Measurements from ENCODE around the gene MGP.

MGP gene

DNA sequence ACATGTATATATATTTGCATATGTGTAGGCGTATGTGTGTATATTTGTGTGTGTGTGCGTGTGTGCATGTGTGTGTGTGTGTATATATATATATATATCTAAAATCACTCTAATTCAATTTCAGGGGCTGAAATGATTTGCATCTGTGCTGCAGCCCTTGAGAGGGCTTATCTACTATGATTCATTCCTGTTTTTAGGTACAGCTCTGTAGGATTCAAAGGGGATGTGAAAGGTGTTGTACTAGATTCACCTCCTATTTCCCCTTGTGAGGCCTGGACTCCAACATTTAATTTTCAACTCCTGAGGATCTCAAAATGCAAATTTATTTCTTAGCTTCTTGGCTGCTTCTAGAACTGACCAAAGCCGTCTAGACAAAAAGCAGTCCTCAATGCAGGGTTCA lies 41.6 kb upstream of the MGP start:
- no peak overlapping the region for H3K27ac ChIP-seq
- TF ChIP-seq ZFX (IDR thresholded peaks at IDR 0.05; ENCODE audit: borderline replicate concordance): no peak
- TF ChIP-seq, protein P1, sequence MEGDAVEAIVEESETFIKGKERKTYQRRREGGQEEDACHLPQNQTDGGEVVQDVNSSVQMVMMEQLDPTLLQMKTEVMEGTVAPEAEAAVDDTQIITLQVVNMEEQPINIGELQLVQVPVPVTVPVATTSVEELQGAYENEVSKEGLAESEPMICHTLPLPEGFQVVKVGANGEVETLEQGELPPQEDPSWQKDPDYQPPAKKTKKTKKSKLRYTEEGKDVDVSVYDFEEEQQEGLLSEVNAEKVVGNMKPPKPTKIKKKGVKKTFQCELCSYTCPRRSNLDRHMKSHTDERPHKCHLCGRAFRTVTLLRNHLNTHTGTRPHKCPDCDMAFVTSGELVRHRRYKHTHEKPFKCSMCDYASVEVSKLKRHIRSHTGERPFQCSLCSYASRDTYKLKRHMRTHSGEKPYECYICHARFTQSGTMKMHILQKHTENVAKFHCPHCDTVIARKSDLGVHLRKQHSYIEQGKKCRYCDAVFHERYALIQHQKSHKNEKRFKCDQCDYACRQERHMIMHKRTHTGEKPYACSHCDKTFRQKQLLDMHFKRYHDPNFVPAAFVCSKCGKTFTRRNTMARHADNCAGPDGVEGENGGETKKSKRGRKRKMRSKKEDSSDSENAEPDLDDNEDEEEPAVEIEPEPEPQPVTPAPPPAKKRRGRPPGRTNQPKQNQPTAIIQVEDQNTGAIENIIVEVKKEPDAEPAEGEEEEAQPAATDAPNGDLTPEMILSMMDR (IDR thresholded peaks at IDR 0.05): no peak

DNA sequence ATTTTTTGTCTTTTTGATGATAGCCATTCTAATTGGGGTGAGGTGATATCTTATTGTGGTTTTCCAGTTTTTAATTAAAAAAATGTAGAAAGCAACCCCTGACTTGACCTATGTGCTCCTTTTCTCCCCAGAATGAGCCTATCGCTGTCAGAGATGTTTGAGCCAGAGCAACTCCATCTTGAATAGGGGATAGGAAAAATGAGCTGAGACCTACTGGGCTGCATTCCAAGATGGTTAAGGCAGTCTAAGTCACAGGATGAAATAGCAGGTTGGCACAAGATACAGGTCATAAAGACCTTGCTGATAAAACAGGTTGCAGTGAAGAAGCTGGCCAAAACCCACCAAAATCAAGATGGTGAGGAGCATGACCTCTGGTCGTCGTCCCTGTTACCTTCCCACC lies 38.9 kb upstream of the MGP start:
- H3K27ac ChIP-seq: no peak overlapping the region
- TF ChIP-seq ZFX (IDR thresholded peaks at IDR 0.05; ENCODE audit: borderline replicate concordance): no peak
- TF ChIP-seq, protein P1 (IDR thresholded peaks at IDR 0.05): no peak

DNA sequence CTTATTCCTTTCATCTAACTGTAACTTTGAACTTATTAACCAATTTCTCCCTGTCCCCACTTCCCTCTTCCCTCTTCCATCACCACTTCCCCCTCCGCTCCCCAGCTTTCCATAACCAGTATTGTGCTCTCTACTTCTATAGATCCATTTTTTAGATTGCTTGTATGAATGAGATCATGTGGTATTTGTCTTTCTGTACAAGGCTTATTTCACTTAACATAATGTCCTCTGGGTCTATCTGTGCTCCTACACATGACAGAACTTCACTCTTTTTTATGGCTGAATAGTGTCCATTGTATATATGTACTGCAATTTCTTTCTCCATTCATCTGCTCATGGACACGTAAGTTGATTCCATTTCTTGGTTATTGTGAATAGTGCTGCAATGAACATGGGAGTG lies 38.3 kb upstream of the MGP start:
- H3K27ac ChIP-seq: no peak overlapping the region
- TF ChIP-seq, protein P1 (IDR thresholded peaks at IDR 0.05): no peak
- no peak for TF ChIP-seq ZFX (IDR thresholded peaks at IDR 0.05; ENCODE audit: borderline replicate concordance)

DNA sequence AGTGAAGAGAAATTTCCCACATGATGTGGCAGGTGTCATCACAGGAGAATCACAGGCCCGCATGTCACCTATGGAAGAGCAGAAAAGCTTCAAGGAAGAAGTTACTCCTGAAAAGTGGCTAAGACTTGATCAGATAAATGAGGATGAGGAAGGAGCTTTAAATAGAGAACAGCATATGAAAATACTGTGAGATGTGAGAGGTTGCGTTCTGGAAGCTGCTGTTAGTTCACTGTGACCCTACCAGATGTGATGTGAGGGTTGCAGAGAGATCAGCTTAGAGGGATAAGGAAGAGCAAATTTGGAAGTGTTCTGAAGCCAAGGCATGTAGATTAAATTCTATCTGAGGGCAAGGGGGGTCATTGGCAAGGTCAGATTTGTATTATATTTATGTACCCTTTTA lies 35.6 kb upstream of the MGP start:
- H3K27ac ChIP-seq: no peak overlapping the region
- TF ChIP-seq, protein P1 (IDR thresholded peaks at IDR 0.05): no peak
- TF ChIP-seq ZFX (IDR thresholded peaks at IDR 0.05; ENCODE audit: borderline replicate concordance): no peak

DNA sequence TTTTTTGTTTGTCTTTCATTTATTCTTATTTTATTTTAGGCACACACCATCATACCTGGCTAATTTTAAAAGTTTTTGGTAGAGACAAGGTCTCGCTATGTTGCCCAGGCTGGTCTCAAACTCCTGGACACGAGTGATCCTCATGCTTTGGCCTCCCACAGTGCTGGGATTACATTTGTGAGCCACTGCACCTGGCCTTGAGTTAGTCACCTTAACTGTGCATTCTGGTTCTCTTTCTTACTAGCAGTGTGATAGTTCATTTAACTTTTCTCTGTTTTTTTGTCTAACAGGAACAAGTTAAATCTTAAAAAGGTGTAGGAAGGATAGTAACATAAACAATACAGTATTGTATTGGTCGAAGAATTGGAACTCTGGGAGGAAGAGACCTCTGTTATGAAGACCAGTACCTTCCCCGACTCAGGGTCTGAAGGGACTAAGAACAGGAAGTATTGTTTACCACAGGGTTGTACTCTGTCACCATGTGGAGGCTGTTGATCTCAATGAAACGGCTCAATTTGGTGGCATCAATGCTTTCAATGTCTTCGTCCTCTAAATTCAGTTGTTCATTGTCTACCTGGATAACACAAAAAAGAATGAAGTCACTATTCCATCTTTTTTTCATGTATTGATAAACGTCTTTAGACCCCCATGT lies 34.9 kb upstream of the MGP start:
- TF ChIP-seq, protein P1 (IDR thresholded peaks at IDR 0.05): no peak
- no peak for TF ChIP-seq ZFX (IDR thresholded peaks at IDR 0.05; ENCODE audit: borderline replicate concordance)
- H3K27ac ChIP-seq: no peak overlapping the region

DNA sequence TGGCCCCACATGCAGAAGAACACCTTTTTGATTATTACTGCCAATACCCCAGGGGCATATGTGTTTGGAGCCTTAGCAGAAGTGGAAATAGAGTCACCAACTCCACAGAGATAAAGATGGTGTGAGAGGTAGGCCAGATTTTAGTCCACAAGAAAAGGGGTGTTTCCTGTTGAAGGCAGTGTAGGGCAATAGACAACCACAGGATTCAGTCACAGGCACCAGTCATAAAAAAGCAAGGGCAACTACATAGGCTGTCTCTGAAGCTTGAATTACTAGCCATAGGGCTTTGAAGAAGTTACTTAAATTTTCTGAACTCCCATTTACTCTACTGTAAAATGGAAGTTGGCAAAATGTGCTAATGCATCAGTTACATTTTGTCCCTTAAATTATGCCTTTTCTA lies 33.8 kb upstream of the MGP start:
- TF ChIP-seq, protein P1 (IDR thresholded peaks at IDR 0.05): no peak
- no peak for TF ChIP-seq ZFX (IDR thresholded peaks at IDR 0.05; ENCODE audit: borderline replicate concordance)
- H3K27ac ChIP-seq: no peak overlapping the region

DNA sequence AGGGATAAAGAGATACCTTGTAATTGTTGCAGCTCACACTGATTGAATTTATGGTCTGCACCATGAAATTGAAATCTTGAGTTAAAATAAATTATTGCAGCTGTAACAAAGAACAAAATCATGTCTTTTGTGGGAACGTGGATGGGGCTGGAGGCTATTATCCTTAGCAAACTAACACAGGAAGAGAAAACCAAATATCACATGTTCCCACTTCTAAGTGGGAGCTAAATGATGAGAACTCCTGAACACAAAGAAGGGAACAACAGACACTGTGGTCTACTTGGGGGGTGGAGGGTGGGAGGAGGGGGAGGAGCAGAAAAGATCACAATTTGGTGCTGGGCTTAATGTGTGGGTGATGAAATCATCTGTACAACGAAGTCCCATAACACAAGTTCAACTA lies 30.1 kb upstream of the MGP start:
- TF ChIP-seq, protein P1 (IDR thresholded peaks at IDR 0.05): no peak
- TF ChIP-seq ZFX (IDR thresholded peaks at IDR 0.05; ENCODE audit: borderline replicate concordance): no peak
- H3K27ac ChIP-seq: no peak overlapping the region

Data from 22Rv1 (cell line).